Neural cell (in vitro differentiated cells): ENCODE measurements around the gene RWDD3.

Experiments used
- CTCF ChIP-seq: fragments of 450-650 bp; IDR thresholded peaks from 2 replicates; pipeline ENCODE4 v1.5.1; 2014; ENCODE audit warnings: antibody characterized with exemption, mild to moderate bottlenecking, moderate library complexity; ENCODE audit not compliant: poor library complexity, severe bottlenecking
- POLR2AphosphoS5 ChIP-seq: IDR thresholded peaks from 2 replicates; pipeline ENCODE4 v1.6.1; 2012
- TAF1 ChIP-seq: IDR thresholded peaks from 2 replicates; pipeline ENCODE4 v1.6.1; 2012; ENCODE audit warnings: low read depth

DNA sequence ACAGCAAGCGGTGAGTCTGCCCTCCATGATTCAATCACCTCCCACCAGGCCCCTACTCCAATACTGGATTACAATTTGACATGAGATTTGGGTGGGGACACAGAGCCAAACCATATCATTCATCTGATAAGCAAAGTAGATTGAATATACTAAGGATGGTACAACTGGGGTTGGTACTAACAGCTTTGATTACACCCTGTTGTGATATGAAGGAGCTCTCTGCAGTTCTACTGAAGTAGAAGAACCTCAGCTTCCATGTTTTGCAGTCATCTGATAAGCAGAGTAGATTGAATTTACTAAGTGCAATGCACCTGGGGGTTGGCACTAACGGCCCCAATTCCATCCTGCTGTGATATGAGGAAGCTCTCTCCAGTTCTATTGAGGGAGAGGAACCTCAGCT lies 31.1 kb downstream of the RWDD3 start:
- TF ChIP-seq CTCF (no peak), POLR2AphosphoS5 (no peak), TAF1 (no peak)
